8988T (cell line): ENCODE measurements around the gene KCNAB1.
"Not testable (repeated sequence)": the region's sequence is repeated elsewhere in the genome, so short reads cannot be mapped to it uniquely, and the experiment has no call there.

Experiments used
- DNase-seq: peaks from one replicate; pipeline ENCODE4 v3.0.0; 2011

Gene KCNAB1

GRCh38 chr3:156176629-156177210 lies 56.3 kb downstream of the KCNAB1 start:
- no peak for DNase-seq

DNA sequence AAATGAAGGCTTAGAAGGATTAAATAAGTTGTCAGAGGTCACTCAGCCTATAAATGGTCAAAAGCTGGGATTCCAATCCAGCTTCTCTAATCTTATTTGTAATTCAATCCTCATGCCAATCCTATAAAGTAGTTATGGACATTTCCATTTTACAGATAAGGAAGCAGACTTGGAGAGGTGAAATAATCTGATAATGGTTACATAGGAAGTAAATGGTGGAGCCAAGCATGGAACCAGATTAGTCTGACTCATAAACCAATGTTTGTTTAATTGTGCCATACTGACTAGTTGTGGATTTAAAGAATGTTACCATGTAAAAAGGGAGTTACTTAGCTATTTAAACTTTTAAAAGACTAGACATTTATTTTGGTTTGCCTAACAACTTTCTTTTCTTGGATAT lies 59.7 kb downstream of the KCNAB1 start:
- no peak for DNase-seq

- DNase-seq = no peak
Observed at GRCh38 chr3:156181509-156181908, 61.1 kb downstream of the KCNAB1 start.

DNA sequence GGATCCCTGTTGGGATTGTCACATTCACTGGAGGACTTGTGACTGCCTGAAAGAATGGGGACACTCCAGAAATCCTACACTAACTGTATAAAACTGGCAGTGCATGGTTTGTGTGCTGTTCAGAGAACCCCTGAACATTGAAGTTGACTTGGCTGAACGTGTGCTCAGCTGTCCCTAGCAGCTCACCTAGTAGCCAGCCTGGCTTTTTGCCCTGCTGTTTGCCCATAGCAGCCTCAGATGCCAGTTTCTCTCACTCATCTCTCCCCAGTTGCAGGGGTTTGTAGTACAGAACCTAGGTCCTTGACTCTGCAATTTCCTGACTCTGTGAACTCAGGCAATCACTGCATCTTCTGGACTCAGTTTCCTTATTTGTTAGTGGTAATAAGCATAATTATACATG lies 63.0 kb downstream of the KCNAB1 start:
- DNase-seq = no peak

- no peak for DNase-seq
Observed at GRCh38 chr3:156184156-156184555, 63.8 kb downstream of the KCNAB1 start.

DNA sequence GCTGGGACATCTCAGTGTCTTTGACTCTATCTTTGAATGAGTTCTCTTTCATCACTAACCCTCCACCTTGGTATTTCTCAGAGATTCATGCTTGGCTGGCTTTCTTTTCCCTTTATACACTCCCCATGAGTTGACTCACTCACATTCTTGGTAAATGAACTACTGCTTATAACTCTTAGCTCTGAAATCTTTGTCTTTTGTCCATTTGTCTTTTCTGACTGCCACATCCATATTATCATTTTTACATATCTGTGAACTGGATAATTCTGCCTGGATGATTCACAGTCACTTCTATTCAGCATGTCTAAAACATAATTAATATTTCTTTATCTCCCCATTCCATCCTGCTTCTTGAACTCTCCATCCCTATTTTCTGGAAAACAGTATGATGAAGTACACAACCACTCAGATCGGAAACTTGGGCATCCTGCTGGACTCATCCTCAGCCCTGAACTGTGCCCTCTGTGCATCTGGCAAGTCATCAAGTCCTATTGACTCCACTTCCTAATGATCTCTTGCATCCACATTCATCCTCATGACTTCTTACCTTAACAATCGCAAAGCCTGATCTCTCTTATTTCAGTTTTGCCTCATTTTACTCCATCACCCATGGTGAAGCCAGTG lies 66.9 kb downstream of the KCNAB1 start:
- DNase-seq = no peak

DNA sequence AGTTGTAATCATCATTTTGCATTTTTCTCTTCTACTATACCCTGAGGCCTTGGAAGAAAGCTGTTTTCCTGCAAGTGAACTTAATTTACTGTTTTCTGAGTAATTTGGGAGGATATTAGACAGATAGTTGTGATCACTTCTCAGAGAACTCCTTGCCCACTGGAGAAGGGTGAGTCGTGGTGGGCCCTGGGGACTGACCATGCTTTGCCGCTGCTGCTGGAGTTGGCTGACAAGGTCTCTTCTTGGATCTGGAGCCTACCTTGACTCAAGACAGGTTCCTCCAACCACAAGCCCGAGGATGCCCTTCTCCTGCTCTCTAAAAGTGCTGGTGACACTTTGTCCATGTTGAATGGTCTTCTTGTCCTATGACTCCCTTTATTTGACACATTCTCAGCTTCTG lies 68.4 kb downstream of the KCNAB1 start:
- no peak for DNase-seq

GRCh38 chr3:156189927-156190326 lies 69.5 kb downstream of the KCNAB1 start:
- DNase-seq = no peak

DNA sequence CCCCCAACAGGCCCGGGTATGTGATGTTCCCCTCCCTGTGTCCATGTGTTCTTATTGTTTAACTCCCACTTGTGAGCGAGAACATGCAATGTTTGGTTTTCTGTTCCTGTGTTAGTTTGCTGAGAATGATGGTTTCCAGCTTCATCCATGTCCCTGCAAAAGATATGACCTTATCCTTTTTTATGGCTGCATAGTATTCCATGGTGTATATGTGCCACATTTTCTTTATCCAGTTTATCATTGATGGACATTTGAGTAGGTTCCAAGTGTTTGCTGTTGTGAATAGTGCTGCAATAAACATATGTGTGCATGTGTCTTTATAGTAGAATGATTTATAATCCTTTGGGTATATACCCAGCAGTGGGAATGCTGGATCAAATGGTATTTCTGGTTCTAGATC lies 74.6 kb downstream of the KCNAB1 start:
- DNase-seq = not testable (repeated sequence)

DNA sequence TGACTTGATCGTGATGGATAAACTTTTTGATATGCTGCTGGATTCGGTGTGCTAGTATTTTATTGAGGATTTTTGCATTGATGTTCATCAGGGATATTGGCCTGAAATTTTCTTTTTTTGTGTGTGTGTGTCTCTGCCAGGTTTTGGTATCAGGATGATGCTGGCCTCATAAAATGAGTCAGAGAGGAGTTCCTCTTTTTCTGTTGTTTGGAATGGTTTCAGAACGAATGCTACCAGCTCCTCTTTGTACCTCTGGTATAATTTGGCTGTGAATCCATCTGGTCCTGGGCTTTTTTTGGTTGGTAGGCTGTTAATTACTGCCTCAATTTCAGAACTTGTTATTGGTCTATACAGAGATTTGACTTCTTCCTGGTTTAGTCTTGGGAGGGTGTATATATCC lies 76.8 kb downstream of the KCNAB1 start:
- not testable (repeated sequence) for DNase-seq

DNA sequence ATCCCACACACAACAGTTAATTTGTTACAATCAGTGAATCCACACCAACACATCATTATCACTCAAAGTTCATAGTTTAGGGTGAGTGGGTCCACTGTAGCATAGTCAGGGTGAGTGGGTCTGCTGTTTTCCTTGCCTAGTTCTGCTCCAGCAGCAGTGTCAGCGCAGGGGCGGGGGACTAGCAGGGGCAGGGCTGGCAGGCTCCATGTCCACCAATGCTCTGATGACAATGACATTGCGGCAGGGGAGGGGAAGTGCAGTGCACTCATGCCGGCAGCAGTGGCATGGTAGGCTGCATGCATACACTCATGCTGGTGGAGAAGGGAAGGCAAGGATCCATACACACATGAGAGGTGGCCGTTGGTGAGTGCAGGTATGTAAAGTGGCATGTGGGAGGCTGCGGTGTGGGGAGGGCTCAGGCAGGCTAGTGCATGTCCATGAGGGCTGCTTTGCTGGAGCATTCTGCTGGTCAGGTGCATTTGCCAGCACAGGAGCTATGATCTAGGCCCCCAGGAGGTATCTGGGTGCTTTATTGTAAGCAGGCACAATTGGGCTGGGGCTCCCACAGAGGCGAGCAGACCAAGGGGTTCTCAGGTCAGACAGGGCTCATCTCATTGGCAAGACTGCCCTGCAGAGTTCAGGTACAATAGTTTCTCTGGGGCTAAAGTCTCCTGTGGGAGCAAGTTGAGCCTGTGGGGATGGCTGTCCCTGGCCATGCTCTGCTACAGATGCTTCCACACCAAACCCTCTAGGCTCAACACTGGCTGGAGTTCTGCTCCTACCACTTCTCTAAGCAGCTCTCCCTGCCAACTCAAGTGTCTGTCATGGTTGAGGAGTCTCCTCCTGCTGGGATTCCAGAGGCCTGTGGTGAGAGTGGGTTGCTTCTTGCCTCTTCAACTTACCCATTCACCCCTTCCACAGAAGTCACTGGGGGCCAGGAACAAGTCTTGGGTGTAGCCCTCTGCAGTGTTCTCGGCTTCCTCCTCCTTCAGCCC lies 81.3 kb downstream of the KCNAB1 start:
- no peak for DNase-seq

- no peak for DNase-seq
Observed at GRCh38 chr3:156206157-156206556, 85.8 kb downstream of the KCNAB1 start.

- no peak for DNase-seq
Observed at GRCh38 chr3:156207802-156208685, 87.7 kb downstream of the KCNAB1 start.

DNA sequence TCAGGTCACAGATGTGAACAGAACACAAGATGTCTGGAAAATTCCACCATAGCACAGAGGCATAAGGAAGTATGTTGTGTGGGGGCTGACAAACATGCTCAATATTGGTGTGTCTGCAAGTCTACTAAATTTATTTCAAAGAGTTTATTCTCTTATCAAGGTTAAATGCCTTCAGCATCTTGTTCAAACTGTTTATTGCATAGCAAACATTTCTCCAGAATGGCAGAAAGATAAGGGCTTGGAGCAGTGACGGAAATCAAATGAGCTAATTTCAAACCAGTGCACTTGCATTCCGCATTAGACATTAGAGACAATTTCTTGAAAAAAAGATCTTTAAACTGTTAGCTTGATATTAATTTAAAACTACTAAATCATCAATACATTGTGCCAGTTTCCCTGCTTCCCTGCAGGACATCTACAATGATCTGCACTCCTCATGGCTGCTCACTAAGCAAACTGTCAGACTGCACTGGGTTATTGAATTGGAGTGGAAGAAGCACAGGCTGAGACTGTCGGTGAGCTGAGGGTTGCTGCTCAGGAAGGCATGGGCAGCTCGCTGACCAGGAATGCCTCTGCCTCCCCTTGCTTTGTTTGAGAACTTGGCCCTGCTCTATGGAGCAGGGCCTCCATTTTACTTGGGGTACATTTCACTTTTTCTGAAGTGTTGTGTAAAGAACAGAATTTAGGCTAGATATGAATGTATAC lies 89.4 kb downstream of the KCNAB1 start:
- DNase-seq = no peak

- DNase-seq = peak; percentile 14
Observed at GRCh38 chr3:156211583-156211982, 91.2 kb downstream of the KCNAB1 start.

GRCh38 chr3:156214676-156215075 lies 94.3 kb downstream of the KCNAB1 start:
- DNase-seq = no peak

GRCh38 chr3:156215751-156216150 lies 95.4 kb downstream of the KCNAB1 start:
- no peak for DNase-seq

GRCh38 chr3:156216216-156216615 lies 95.8 kb downstream of the KCNAB1 start:
- DNase-seq = no peak

- DNase-seq = no peak
Observed at GRCh38 chr3:156216852-156217251, 96.5 kb downstream of the KCNAB1 start.

GRCh38 chr3:156217674-156218352 lies 97.4 kb downstream of the KCNAB1 start:
- no peak for DNase-seq

DNA sequence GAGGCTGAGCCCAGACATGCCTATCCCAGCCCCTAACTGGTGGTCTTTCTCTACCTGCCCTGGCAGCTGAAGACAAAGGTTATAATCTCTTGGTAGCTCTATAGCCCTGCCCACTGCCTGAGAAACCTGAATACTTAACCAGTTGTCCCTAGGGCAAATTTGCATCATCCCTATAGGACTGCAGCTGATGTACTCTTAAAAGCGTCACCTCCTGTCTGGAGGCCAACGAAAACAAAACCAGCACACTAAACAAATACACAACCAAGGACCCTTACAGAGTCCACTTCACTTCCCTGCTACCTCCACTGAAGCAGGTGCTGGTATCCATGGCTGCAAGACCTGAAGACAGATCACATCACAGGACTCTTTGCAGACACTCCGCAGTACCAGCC lies 98.0 kb downstream of the KCNAB1 start:
- no peak for DNase-seq

DNA sequence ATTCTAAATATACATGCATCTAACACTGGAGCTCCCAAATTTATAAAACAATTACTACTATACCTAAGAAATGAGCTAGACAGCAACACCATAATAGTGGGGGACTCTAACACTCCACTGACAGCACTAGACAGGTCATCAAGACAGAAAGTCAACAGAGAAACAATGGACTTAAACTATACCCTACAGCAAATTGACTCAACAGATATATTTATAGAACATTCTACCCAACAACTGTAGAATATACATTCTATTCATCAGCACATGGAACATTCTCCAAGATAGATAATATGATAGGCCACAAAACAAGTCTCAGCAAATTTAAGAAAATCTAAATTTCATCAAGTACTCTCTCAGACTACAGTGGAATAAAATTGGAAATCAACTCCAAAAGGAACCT lies 102.0 kb downstream of the KCNAB1 start:
- not testable (repeated sequence) for DNase-seq
